ENCODE measurements around the gene SGPP2.

The SGPP2 gene

DNA sequence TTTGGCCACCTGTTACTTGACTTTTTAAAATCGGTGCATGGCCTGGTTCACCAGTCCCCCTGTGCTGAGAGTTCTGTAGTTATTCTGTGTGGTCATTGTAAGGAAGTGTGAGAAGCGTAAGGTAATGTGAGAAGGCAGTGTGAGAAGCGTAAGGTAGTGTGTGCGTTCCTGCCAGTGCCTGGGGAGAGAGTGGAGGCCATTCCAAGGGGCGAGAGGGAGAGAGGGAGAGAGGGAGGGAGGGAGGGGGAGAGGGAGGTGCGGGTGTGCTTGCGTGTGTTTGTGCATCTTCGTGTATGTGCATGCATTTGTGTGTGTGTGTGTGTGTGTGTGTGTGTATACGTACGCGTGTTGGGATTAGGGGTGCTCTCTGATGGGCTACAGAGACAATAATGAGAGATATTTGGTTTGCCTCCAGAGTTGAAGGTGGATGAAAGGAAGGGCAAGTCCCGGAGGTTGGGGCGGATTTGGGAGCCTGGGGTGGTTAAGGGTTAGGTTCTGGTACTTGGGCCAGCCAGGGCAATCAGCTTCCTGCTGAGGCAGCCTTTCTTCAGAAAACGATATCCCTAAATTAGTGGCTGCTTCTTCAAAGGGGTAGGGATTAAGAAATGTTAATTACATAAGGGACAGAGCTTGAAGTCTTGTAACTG is 53.7 kb downstream of the SGPP2 start:
- DNase-seq: no peak

GRCh38 chr2:222479859-222480258 is 55.5 kb downstream of the SGPP2 start:
- no peak for DNase-seq

DNA sequence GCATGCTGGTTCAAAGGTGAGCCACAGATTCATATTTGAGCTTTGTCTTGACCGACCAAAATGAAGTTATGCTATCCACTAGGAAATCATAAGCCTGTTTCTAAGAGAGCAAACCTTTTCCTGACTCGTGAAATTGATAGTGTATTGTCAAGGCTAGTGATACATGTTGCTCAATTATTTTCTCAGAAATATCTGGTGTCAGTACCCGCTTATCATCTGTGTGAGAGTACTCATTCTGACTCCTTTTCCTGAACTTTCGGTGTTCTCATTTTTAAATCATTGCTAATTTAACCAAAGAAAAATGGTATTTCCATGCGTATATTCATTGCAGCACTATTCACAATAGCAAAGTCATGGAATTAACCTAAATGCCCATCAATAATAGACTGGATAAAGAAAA is 56.2 kb downstream of the SGPP2 start:
- no peak for DNase-seq

DNA sequence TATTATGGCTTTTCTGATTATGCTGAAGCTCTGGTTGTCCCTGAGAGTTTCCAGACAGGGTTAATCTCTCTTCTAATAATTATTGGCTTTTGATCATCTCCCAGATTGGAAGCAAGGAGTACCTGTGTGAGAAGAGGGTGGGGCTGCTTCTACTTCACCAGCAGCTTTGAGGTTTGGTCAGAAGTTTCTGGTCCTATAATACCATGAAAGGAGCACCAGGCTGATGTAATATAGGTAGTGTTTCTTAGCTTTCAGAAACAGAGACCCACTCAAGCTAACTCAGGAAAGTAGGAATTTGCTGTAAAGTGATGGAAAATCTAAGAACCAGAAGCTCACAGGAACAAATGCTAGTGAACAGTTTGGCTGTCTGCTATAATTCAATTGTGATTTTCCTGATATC is 57.6 kb downstream of the SGPP2 start:
- DNase-seq: no peak

DNA sequence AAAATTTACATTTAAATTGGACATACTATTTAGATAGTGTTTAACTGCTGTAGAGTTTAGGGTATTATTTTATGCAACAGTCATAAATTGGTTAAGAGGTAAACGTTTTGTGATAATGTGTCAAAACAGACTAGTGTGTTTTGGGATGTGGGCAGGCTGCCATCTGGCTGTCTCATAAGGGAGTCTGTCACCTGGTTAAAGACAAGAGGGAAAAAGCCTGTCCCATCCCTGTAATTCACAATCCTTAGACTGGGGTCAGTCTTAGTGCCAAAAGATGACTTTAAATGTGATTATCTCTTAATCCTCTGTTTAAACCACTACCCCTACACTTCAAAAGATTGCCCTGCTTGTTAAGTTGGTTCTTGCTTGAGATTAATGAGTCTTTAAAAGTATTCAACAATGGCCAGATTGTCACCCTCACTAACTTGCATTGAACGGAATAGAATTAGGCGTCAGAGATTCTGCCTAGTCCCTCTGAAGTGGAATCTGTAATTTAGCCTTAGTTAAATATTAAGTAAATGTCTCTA is 59.2 kb downstream of the SGPP2 start:
- DNase-seq: no peak

- no peak for DNase-seq
Observed at GRCh38 chr2:222485367-222486211, 61.2 kb downstream of the SGPP2 start.

DNA sequence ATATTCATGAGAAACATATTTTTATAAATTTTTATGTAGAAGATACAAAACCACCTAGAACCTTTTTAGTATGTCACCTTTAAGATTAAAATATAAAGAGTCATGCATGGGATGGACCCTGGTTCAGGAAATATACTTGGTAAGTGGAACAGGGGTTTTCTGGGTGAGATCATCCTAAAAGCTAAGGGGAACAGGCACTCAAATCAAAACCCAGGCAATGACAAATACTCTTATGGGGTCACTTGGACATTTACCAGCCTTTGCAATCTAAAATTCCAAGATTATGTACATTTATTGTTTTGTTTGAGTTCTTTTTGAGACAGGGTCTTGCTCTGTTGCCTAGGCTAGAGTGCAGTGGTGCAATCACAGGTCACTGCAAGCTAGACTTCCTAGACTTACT is 65.8 kb downstream of the SGPP2 start:
- DNase-seq: no peak

DNA sequence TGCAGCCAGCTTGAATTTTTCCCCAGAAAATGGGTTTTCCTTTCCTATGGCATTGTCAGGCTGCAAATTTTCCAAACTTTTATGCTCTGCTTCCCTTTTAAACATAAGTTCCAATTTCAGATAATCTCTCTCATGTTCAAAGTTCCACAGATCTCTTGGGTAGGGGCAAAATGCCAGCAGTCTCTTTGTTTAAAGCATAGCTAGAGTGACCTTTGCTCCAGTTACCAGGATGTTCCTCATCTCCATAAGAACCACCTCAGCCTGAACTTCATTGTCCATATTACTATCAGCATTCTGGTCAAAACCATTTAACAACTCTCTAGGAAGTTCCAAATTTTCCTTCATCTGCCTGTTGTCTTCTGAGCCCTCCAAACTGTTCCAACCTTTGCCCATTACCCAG is 68.3 kb downstream of the SGPP2 start:
- no peak for DNase-seq

DNA sequence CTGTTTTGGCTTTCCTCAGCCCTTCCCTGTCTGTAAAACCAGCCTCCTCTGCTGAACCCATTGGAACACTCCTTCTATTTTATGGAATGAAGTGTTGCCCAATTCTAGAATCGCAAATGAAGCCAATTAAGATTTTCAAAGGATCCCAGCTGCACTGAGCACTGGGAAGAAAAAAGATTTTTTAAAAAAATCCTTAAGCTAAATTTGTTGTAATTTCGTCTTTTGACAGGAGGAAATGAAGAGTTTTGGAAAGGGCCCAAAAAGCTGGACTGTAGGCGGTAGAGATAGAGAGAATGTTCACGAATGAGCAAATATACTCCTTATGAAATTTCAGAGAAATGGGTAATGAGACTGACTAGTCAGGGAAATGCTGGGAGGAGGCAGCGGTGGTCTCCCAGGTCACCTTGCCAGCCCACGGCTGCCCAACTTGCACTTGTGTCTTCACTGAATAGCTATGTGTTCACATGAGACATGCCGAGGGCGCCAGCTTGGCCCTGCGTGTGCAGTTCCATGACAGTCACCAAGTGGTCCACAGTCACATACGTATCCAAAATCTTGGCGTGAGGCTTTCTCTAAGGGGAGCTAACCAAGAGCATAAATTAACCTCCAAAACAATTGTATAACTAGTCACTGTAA is 69.9 kb downstream of the SGPP2 start:
- DNase-seq: no peak

DNA sequence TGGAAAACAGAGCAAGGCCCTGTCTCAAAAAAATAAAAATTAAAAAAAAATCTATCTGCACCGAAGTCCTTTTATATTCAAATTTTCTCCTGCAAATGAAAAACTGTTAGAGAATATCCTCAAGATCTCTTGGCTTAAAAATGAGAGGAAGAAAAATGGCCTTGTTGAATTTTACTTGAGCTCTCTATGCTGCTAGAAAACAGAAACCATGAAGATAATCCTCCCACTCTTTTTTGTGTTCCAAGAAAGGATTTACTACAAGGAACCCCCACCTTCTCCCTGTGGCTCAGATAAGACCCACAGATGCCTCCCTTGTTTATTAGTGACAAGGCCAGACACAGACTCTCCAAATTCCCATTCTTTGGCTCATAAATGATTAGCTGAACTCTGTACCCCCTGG is 71.0 kb downstream of the SGPP2 start:
- no peak for DNase-seq

DNA sequence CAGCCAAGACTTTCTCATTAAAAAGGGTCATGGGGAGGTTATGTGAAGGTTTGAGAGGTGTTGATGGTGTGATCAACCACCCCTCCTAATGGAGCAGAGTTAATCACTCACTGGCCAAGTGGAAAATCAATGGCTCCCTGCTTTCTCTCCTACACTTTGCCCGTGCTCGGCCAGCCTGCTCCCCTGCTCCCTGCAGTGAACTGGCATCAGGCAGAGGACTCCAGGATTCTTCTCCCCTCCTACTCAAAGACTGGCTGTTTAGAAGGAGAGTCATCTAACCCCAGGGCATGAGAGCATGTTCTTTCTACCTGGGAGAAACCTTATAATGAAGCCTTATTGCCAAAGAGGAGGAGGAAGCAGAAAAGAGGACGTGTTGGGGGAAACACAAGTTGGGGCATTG is 74.9 kb downstream of the SGPP2 start:
- DNase-seq: no peak

DNA sequence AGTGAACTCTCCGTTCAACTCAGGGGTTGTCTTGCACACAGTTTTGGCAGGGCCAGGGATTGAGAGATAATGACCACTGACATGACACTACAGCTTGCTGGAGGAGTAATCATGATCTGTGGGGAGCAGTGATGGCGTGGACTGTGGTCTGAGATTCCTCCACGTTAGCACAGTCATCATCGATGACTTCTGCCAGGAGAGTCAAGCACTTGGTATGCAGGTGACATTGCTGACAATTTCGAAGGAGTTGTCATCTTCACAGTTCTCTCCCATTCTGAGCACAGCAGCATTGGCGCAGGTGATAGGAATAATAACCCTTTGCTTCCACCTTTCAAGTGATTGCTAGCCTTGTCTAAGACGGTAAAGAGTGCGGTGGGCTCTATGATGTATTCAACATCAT is 79.8 kb downstream of the SGPP2 start:
- DNase-seq: no peak

GRCh38 chr2:222504719-222505118 is 80.4 kb downstream of the SGPP2 start:
- no peak for DNase-seq

DNA sequence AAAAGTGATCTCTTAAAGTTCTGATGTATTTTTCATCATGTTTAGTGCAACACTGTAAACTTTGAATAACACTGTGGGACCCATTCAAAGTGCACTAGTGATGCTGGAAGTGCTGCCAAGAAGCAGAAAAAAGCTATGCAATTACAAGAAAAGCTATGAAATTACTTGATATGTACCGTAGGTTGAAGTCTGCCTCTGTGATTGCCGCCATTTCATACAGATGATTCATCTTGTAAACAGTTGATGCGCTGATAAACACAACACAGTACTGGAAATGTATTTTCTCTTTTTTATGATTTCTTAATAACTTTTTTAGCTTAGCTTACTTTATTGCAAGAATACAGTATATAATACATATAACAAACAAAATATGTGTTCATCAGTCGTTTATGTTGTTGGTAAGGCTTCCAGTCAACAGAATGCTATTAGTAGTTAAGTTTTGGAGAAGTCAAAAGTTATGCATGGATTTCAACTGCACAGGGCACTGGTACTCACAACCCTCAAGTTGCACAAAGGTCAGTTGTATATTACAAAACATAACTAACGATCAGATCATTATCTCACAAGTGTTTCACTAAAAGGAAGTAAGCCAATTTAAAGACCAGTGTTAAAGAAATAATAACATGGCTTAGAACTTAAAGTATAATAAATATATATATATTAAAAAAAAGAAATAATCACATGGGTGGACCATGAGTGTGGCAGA is 82.0 kb downstream of the SGPP2 start:
- no peak for DNase-seq

GRCh38 chr2:222514901-222515300 is 90.6 kb downstream of the SGPP2 start:
- no peak for DNase-seq

DNA sequence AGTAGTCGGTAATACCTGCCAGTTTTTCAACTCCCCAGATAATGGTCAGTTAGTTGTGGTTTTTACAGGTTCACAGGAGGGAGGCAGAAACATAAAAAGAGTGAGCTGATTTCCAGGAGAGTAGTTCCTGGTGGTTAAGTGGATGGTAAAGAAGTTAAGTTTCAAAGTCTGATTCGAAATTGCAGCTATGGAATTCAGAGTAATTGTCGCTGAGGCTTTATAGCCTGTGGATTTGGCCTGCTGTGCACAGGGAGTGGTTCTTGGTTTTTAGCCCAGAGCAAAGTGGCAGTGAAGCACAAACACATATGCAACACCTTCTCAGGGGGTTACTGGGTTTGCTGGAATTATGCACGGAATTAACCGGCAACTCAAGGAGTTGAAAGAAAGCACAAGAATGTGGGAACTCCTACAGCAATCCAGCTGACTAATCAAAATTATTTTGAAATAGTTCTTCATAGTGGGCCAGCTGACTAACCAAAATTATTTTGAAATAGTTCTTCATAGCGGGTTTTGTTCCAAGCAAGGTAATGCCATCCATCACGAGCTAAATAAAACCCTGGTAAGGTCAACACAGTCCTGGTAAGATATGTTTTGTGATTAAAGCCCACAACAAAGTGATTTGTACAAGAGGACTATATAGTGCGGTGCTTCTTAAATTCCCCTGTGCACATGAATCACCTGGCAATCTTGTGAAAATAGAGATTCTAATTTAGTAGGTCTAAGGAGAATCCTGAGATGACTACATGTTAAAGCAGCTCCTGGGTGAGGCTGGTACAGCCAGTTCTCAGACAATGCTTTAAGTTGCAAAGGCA is 94.4 kb downstream of the SGPP2 start:
- no peak for DNase-seq

GRCh38 chr2:222521099-222521498 is 96.8 kb downstream of the SGPP2 start:
- DNase-seq: no peak

DNA sequence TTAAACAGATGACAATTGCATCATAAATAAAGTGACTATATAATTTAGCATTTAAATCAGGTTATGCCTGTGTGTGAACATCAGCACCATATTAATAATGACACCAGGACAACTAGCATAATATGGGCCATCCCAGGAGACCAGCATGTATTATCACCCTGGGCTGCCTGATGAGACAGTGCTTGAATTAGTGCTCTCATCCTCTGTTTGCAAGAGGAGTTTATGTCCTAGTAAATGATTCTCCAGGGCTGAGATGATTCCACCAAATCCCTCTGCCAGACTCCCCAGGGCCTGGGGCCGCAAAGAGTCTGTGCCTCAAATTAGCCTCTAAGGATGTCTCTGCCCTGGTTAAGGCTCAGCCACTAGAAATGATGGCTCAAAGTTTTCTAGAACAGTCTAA is 97.7 kb downstream of the SGPP2 start:
- DNase-seq: no peak

DNA sequence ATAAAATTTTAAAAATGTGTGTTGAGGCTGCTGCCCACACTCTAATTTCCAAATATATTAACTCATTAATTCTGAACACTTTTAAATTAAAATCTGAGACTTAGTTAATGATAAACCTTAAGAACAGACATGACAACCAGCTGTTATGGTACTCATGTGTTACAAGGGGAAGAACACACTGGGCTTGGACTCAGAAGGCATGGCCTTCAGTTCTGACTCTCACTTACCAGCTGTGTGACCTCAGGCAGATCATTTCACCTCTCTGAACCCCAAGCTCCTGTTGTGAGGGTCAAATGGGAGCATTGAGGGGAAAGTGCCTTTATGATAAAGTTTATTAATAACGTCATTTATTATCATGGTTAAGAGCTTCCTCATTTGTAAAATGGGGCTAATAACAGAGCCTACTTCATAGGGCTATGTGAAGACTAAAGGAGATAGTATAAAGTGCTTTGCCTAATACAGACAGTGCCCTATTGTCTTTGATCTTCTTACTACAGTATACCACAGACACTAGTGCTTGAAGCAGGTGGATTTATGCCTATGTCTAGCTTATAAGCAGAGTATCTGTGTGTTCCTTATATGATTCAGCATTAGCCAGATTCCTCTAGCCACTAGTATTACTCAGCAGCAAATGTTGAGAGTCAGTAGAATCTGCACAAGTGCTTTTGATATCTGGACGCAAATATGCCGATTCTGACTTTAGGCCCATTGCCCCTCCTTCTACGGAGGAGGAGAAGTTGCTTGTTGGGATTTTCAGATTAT is 99.6 kb downstream of the SGPP2 start:
- no peak for DNase-seq

DNA sequence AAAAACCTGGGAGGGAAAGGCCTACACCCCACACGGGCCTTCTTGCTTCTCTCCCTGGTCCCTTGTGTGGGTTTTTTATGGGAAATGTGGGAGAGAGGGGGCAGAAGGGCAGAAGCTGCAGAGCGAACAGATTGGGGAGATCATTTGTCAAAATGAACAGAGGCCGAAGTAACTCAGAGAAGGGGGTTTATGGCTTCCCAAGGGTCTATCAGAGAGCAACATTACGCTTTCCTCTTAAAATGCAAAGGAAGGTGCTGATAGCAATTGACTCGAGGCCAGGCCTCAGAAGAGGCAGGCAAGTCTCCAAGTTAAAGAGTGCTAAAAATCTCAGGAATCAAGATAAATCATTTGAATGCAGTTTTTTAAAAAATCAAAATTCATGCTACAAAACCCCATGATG is 101.5 kb downstream of the SGPP2 start:
- no peak for DNase-seq

GRCh38 chr2:222526480-222527277 is 102.3 kb downstream of the SGPP2 start:
- no peak for DNase-seq

Data from NCI-H748 treated with DMSO at 0.1 percent for 48 hours (cell line).